Fibroblast of lung (primary cell): ENCODE measurements around the gene SIK3. TPM values are rescaled to one million over a fixed set of nuclear protein-coding genes. Genes with fewer than 3 reads are reported as not detected.

Source experiments
- DNase-seq, 2 donors: peaks; one replicate each; pipeline versions ENCODE4 v3.0.0 to v3.0.0-alpha.2; 2010; ENCODE audit warnings: low read depth in 2 of 2
- H2AFZ ChIP-seq: 2 replicates; pipeline ENCODE4 v1.5.1; 2012; ENCODE audit warnings: low read length, control low read depth, inconsistent platforms
- H3K27ac ChIP-seq: 2 replicates; pipeline ENCODE4 v1.5.1; 2011; ENCODE audit warnings: low read length, control low read depth; ENCODE audit not compliant: insufficient read depth
- H3K27me3 ChIP-seq: 2 replicates; pipeline ENCODE4 v1.5.1; 2011; ENCODE audit warnings: mild to moderate bottlenecking, low read length; ENCODE audit not compliant: control insufficient read depth, insufficient read depth
- H3K36me3 ChIP-seq: 2 replicates; pipeline ENCODE4 v1.5.1; 2011; ENCODE audit warnings: low read length; ENCODE audit not compliant: control insufficient read depth, insufficient read depth
- H3K4me1 ChIP-seq: 2 replicates; pipeline ENCODE4 v1.5.1; 2011; ENCODE audit warnings: low read length; ENCODE audit not compliant: control insufficient read depth, insufficient read depth; ENCODE audit errors: extremely low read depth
- H3K4me2 ChIP-seq: 2 replicates; pipeline ENCODE4 v1.5.1; 2011; ENCODE audit warnings: low read length, control low read depth; ENCODE audit not compliant: insufficient read depth; ENCODE audit errors: extremely low read depth
- H3K4me3 ChIP-seq, 4 experiments: fragments of 200-600 bp in 1 of 4; sonication (generic) in 1 of 4; replicated peaks in 1 of 4; 2 replicates each; pipeline ENCODE4 v1.5.1; 2011 to 2016; ENCODE audit warnings: low read length in 4 of 4, low read depth in 3 of 4, mild to moderate bottlenecking in 3 of 4, control low read depth in 2 of 4, inconsistent platforms in 1 of 4, mixed read lengths in 1 of 4; ENCODE audit not compliant: insufficient read depth in 1 of 4; ENCODE audit errors: control extremely low read depth in 1 of 4
- H3K79me2 ChIP-seq: 2 replicates; pipeline ENCODE4 v1.5.1; 2012; ENCODE audit warnings: mild to moderate bottlenecking, low read length, inconsistent platforms; ENCODE audit not compliant: control insufficient read depth, insufficient read depth
- H3K9ac ChIP-seq: 2 replicates; pipeline ENCODE4 v1.5.1; 2011; ENCODE audit warnings: mild to moderate bottlenecking, low read length, control low read depth; ENCODE audit not compliant: insufficient read depth
- H3K9me3 ChIP-seq: 2 replicates; pipeline ENCODE4 v1.5.1; 2012; ENCODE audit warnings: low read depth, low read length; ENCODE audit not compliant: control insufficient read depth, insufficient read depth
- H4K20me1 ChIP-seq: 2 replicates; pipeline ENCODE4 v1.5.1; 2011; ENCODE audit warnings: low read length; ENCODE audit not compliant: control insufficient read depth, insufficient read depth; ENCODE audit errors: extremely low read depth
- EZH2 ChIP-seq: IDR thresholded peaks from 2 replicates; pipeline ENCODE4 v1.5.1; 2012; ENCODE audit warnings: low read length, control low read depth, mild to moderate bottlenecking; ENCODE audit errors: missing control alignments
- polyA plus RNA-seq, 2 donors: library from polyadenylated mRNA; depleted of rRNA in 1 of 2; stranded (reverse) in 1 of 2; unstranded in 1 of 2; fragments of >200 nt; gene quantifications; 2 replicates each; pipeline ENCODE4 v1.2.1, GENCODE V29; 2011 to 2012; ENCODE audit warnings: missing spikeins in 1 of 2
- total RNA-seq: library from RNA; depleted of rRNA; stranded (reverse); fragments of >200 nt; gene quantifications from 2 replicates; pipeline ENCODE4 v1.2.1, GENCODE V29; 2014
- TF ChIP-seq, protein P1 (sequence below), 2 donors: IDR thresholded peaks in 1 of 2; conservative IDR thresholded peaks in 1 of 2; 1 replicate in 1 of 2; 2 replicates in 1 of 2; pipeline ENCODE4 v1.5.1; 2011 to 2012; ENCODE audit warnings: low read length in 2 of 2, control low read depth in 1 of 2, inconsistent platforms in 1 of 2, low read depth in 1 of 2, mild to moderate bottlenecking in 1 of 2

SIK3 gene
- total and polyA plus RNA-seq, 2 donors (not counting 1 experiment from before 2014, with no cell fraction given): 7.1 to 22.8 TPM

DNA sequence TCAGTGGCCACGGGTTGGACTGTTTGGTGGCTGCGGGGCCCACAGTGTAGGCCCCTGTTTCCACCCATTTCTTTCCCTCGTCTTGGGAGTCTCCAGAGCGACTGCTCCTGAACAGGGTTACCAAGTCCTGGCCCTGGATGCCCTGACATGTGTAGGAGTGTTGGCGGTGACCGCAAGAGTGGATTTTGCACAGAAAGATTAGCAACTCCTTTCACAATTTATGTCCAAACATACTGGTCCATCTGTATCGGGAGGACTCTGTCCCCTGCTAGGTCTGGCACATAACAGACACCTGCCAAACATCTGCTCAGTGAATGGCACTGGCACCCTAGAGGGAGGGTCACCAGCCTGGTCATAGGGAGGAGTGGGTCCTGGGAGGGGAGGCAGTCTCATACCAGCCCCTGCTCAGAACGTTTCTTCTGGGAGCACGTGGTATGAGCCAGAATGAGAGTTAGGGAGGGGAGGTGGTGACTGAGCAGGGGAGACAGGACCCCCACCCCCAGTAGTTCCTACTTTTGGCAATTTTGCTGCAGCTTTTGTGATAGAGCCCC is 257.4 kb downstream of the SIK3 start:
- no peak for TF ChIP-seq EZH2
- TF ChIP-seq, protein P1, sequence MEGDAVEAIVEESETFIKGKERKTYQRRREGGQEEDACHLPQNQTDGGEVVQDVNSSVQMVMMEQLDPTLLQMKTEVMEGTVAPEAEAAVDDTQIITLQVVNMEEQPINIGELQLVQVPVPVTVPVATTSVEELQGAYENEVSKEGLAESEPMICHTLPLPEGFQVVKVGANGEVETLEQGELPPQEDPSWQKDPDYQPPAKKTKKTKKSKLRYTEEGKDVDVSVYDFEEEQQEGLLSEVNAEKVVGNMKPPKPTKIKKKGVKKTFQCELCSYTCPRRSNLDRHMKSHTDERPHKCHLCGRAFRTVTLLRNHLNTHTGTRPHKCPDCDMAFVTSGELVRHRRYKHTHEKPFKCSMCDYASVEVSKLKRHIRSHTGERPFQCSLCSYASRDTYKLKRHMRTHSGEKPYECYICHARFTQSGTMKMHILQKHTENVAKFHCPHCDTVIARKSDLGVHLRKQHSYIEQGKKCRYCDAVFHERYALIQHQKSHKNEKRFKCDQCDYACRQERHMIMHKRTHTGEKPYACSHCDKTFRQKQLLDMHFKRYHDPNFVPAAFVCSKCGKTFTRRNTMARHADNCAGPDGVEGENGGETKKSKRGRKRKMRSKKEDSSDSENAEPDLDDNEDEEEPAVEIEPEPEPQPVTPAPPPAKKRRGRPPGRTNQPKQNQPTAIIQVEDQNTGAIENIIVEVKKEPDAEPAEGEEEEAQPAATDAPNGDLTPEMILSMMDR (conservative IDR thresholded peaks at IDR 0.05 in 1 of 2, IDR thresholded peaks at IDR 0.05 in 1 of 2; ENCODE audit: low read depth in 1 of 2, low read length in 2 of 2): no peak
- no peaks in the 10 kb centered on the region for H3K9me3 ChIP-seq
- no peak overlapping the region for H3K27ac ChIP-seq
- H4K20me1 ChIP-seq: no peaks in the 10 kb centered on the region
- no peak overlapping the region for H2AFZ ChIP-seq
- no peak overlapping the region for H3K9ac ChIP-seq
- H3K27me3 ChIP-seq: no peaks in the 10 kb centered on the region
- peaks cover 2% of the 10 kb centered on the region for H3K36me3 ChIP-seq
- H3K4me3 ChIP-seq: no peak overlapping the region
- H3K79me2 ChIP-seq: no peaks in the 10 kb centered on the region
- no peak overlapping the region for H3K4me2 ChIP-seq
- H3K4me1 ChIP-seq: no peaks in the 10 kb centered on the region
- DNase-seq: no peak

DNA sequence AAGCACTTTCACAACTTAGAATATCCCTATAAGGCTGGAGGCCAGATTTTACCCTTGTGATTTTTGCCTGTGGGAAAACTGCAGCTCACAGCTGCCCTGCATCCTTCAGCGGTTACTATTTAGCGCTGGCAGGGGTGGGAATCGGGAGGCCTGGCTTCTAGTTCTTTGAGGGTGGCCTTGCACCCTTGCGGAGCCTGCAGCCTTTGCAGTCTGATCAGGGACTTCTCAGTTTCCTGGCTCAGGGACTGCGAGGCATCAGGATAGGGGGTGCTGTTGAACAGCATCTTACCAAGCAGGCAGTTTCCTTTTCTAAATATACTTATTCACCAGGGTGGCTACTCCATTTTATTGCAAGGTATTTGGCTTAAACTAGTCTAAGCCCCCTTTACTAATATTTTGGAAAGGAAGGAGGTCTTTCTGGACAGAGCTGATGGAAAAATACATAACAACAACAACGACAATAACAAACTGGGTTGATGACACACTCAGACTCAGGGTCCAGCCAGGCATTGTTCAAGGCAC is 257.9 kb downstream of the SIK3 start:
- H3K79me2 ChIP-seq: no peaks in the 10 kb centered on the region
- TF ChIP-seq, protein P1 (conservative IDR thresholded peaks at IDR 0.05 in 1 of 2, IDR thresholded peaks at IDR 0.05 in 1 of 2; ENCODE audit: low read depth in 1 of 2, low read length in 2 of 2): peak; percentile 28 to 49
- no peak for TF ChIP-seq EZH2
- H3K4me1 ChIP-seq: peaks cover 5% of the 10 kb centered on the region
- no peak overlapping the region for H3K4me3 ChIP-seq
- no peaks in the 10 kb centered on the region for H4K20me1 ChIP-seq
- no peak overlapping the region for H2AFZ ChIP-seq
- H3K9ac ChIP-seq: no peak overlapping the region
- H3K27me3 ChIP-seq: no peaks in the 10 kb centered on the region
- peaks cover 2% of the 10 kb centered on the region for H3K36me3 ChIP-seq
- H3K4me2 ChIP-seq: no peak overlapping the region
- H3K9me3 ChIP-seq: no peaks in the 10 kb centered on the region
- DNase-seq: peak in 1 of 2 donors; percentile 66
- H3K27ac ChIP-seq: no peak overlapping the region

DNA sequence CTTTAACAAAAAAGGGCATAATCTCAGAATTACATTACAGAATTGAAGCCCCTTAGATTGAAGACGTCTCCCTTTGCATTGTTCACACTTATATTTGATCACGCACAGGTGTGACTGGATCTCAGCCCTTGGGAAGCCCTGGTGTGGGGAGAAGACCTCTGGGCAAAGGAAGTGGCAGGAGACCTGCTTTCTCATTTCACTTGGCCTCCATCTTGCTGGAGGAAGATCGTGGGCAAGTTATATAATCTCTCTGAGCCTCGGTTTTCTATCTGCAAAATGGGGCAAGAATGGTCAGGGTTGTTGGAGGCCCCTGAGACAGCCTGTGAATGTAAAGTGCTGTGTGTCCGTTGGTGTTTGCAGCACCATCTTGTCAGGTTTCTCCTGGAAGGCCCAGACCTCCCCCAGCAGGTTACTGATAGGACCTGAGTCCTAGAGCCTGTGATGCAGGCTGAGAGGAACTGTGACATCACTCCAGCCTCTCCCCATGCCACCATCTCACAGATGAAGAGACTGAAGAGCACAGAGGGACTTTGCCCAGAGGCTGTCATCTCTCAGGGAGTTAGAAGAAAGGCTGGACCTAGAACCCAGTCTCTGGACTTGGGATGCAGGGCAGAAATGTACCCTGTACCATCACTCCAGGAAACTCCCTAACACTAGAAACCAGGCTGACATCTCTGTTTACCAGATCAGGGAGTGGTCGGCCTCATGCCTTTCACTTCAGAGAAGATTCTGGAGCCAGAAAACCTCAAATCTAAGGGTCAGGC is 259.7 kb downstream of the SIK3 start:
- no peak for DNase-seq
- H3K9me3 ChIP-seq: no peaks in the 10 kb centered on the region

More for the DNA sequence above, 259.7 kb downstream of the SIK3 start:
- Histone ChIP-seq H3K36me3 (no peaks in the 10 kb centered on the region), H3K4me2 (no peak overlapping the region), H3K79me2 (no peaks in the 10 kb centered on the region), H3K27ac (no peak overlapping the region), H4K20me1 (no peaks in the 10 kb centered on the region), H3K27me3 (no peaks in the 10 kb centered on the region), H3K4me3 (no peak overlapping the region), H3K4me1 (peaks cover 7% of the 10 kb centered on the region), H3K9ac (no peak overlapping the region), H2AFZ (no peak overlapping the region)
- no peak for TF ChIP-seq EZH2
- TF ChIP-seq, protein P1 (conservative IDR thresholded peaks at IDR 0.05 in 1 of 2, IDR thresholded peaks at IDR 0.05 in 1 of 2; ENCODE audit: low read depth in 1 of 2, low read length in 2 of 2): no peak
